Right atrium auricular region (tissue), 2 donors: ENCODE measurements around the gene CLRN3. TPM values are rescaled to one million over a fixed set of nuclear protein-coding genes. Genes with fewer than 3 reads are reported as not detected.

ENCODE experiments used
- DNase-seq: peaks from one replicate; pipeline ENCODE4 v3.0.0-alpha.2; 2019; ENCODE audit warnings: low spot score
- H3K27ac ChIP-seq, 2 donors: fragments of 200-600 bp; sonication (generic); 1 replicate in 1 of 2; 2 replicates in 1 of 2; pipeline ENCODE4 v1.5.1; 2016 to 2019
- H3K27me3 ChIP-seq, 2 donors: fragments of 200-600 bp; sonication (generic); one replicate each; pipeline versions ENCODE4 v1.5.1 to v1.6.0; 2017 to 2019
- H3K36me3 ChIP-seq: fragments of 200-600 bp; sonication (generic); one replicate; pipeline ENCODE4 v1.5.1; 2016
- H3K4me1 ChIP-seq, 2 donors: fragments of 200-600 bp; sonication (generic); one replicate each; pipeline versions ENCODE4 v1.5.1 to v1.6.0; 2017 to 2019
- H3K4me3 ChIP-seq, 2 donors: fragments of 200-600 bp; sonication (generic); 1 replicate in 1 of 2; 2 replicates in 1 of 2; pipeline ENCODE4 v1.5.1; 2017 to 2019; ENCODE audit warnings: mild to moderate bottlenecking in 1 of 2, moderate library complexity in 1 of 2
- H3K9me3 ChIP-seq, 2 donors: fragments of 200-600 bp; sonication (generic); one replicate each; pipeline ENCODE4 v1.5.1; 2019
- total RNA-seq, 2 donors: library from RNA; depleted of rRNA; stranded (reverse); fragments of >200 nt; gene quantifications; one replicate each; pipeline ENCODE4 v1.1.0, GENCODE V29; 2016
- TF ChIP-seq, protein P1 (sequence below), 2 donors: fragments of 200-600 bp; sonication (generic); IDR thresholded peaks; one replicate each; pipeline ENCODE4 v1.5.1; 2019; ENCODE audit warnings: antibody characterized with exemption in 2 of 2

Gene CLRN3
- total RNA-seq, 2 donors from 2014 or later = not detected

DNA sequence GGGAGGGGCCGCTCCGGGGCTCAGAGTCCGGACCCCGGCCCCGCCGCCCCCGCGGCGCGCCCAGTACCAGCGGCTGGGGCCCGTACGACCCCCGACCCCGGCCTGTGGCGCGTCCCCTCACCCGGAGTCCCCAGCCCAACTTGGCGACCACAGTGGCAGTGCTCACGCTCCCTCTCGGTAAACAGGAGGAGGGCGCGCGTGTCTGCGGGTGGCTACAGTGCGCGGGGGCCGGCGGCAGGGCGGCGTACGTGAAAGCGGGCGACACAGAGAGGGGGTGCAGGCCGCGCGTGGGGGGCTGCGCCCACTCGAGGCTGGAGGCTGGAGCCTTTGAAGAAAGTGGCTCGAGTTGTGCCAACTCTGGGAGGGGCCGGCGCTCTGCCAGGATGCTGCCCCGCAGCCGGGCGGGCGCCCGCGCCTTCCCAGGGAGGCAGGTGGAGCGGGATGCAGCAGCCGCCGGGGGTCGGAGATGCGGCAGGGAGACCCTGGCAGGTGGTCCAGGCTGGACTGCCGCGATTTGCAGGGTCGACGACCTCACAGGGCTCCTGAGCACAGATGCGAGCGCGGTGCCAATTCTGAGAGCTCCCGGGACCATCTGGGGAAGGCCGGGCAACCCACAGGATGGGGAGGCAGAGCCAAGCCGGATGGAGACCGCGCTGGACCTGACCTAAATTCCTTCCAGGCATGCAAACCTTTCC lies 14.8 kb upstream of the CLRN3 start:
- DNase-seq = no peak
- Histone ChIP-seq H3K36me3 (no peaks in the 10 kb centered on the region), H3K4me1 (peaks cover 0 to 45% of the 10 kb centered on the region in 2 donors), H3K27me3 (no peaks in the 10 kb centered on the region), H3K4me3 (peak overlapping the region; percentile 62 to 85), H3K9me3 (no peaks in the 10 kb centered on the region), H3K27ac (peak overlapping the region; percentile 91 to 92)
- TF ChIP-seq, protein P1, sequence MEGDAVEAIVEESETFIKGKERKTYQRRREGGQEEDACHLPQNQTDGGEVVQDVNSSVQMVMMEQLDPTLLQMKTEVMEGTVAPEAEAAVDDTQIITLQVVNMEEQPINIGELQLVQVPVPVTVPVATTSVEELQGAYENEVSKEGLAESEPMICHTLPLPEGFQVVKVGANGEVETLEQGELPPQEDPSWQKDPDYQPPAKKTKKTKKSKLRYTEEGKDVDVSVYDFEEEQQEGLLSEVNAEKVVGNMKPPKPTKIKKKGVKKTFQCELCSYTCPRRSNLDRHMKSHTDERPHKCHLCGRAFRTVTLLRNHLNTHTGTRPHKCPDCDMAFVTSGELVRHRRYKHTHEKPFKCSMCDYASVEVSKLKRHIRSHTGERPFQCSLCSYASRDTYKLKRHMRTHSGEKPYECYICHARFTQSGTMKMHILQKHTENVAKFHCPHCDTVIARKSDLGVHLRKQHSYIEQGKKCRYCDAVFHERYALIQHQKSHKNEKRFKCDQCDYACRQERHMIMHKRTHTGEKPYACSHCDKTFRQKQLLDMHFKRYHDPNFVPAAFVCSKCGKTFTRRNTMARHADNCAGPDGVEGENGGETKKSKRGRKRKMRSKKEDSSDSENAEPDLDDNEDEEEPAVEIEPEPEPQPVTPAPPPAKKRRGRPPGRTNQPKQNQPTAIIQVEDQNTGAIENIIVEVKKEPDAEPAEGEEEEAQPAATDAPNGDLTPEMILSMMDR (IDR thresholded peaks at IDR 0.05) = no peak

DNA sequence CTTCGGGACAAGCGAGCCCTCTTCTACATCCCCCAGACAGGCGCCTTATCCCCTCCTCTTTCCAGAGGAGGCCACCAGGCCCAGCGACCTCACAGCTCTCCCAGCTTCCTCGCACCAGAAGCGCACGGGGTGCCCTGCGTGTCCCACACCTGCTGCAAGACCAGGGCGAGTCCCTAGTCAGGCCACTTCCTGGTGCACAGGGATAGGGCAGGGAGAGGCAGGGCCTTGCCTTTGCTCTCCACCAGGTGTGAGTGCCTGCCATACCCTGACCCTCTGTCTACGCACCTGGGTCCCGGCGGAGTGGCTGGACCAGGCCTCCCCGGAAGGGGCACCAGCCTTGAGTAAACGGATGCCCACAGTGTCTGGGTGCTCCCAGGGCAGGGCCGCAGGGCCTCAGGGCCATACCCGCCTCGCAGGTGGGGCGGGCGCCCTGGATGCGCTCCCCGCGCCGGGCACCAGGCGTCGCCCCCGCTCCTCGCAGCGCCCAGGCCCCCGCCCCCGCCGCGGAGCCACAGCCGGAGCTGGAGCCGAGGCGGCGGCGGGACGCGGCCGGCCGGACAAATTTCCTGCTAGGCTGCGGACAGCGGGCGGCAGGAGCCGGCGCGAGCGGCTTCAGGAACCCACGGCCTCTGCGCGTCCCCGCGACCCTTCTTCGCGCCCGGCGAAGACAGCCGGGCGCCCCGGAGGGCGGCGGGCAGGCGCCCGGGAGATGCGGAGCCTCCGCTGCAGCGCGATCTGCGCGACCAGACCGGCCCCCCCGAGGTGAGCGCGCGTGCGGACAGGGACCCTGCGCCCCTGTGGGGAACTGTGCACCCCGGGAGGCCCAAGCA lies 14.0 kb upstream of the CLRN3 start, which contains the start of gene PTPRE:
Gene PTPRE (plus strand): TSS at position 556 of the 830 bp plus-strand sequence. CDS start 133,779 bp downstream, outside the sequence.
- Histone ChIP-seq H3K4me1 (peaks cover 0 to 43% of the 10 kb centered on the region in 2 donors), H3K4me3 (peak within 1 kb of the TSS; percentile 62 to 85), H3K36me3 (no peaks in the 10 kb centered on the region), H3K9me3 (no peaks in the 10 kb centered on the region), H3K27ac (peak within 1 kb of the TSS; percentile 91 to 92), H3K27me3 (no peaks in the 10 kb centered on the region)
- DNase-seq = no peak
- TF ChIP-seq, protein P1 (IDR thresholded peaks at IDR 0.05) = peak; percentile 89 to 96

DNA sequence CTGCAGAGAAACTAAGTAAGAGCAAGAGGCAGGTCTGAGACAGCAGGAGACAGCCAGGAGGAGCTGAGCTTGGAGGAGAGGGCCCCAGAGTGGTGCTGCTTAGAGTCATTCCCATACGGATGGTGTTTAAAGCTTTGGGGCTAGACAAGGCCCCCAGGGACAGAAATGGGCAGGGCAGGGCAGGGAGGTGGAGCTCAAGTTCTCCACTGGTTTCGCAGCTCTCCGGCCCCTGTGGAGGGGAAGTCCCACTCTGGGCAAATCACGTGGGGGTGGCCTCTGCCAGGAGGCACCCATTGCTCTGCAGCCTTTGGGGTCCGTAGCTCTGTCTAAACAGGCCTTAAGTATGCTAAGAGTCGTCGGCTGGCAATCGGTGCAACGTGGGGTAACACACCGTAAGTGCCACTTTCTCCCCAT lies 13.1 kb upstream of the CLRN3 start:
- Histone ChIP-seq H3K27me3 (no peaks in the 10 kb centered on the region), H3K4me1 (peaks cover 0 to 38% of the 10 kb centered on the region in 2 donors), H3K36me3 (no peaks in the 10 kb centered on the region), H3K4me3 (no peak overlapping the region), H3K27ac (no peak overlapping the region), H3K9me3 (no peaks in the 10 kb centered on the region)
- TF ChIP-seq, protein P1 (IDR thresholded peaks at IDR 0.05) = no peak
- DNase-seq = no peak

DNA sequence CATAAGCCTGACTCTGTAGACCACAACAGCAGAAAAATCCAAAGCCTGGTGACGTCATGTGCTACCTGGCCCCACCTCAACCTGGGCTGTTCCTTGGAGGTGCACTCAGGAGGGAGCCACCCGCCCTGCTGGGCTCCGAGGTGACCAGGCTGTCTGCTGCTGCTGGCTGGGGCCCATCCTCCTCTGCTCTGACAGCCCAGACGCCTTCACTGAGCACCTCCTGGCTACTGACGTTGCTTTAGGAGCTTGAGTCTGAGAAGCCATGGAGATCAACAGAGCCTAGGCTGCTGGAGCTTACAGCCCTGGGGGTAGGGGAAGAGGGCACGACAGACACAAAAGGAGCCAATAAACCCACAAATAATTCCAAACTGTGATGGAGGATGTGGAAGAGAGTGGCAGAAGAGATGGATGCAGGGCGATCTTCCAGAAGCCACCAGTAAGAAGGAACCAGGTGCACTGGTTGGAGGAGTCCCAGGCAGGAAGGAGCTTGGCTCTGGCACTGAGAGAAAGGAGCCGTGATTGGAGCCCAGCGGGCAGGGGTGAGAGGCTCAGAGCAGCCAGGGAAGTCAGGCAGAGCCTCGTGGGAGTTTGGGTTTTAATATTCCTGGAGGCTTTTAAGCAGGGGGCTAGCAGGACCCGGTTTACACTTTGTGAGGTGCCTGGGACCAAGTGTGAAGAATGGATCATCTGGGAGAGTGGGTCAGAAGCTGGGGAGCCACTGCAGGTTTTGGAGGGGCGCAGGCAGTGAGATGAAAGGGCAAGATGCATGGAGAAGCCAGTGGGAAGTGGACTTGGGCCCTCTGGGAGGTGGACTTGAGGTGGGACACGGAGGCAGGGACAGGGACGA lies 12.5 kb upstream of the CLRN3 start:
- H3K4me3 ChIP-seq = no peak overlapping the region
- no peak for DNase-seq
- no peaks in the 10 kb centered on the region for H3K36me3 ChIP-seq
- TF ChIP-seq, protein P1 (IDR thresholded peaks at IDR 0.05) = no peak
- no peaks in the 10 kb centered on the region for H3K27me3 ChIP-seq
- no peak overlapping the region for H3K27ac ChIP-seq
- H3K4me1 ChIP-seq = peaks cover 0 to 32% of the 10 kb centered on the region in 2 donors
- no peaks in the 10 kb centered on the region for H3K9me3 ChIP-seq

DNA sequence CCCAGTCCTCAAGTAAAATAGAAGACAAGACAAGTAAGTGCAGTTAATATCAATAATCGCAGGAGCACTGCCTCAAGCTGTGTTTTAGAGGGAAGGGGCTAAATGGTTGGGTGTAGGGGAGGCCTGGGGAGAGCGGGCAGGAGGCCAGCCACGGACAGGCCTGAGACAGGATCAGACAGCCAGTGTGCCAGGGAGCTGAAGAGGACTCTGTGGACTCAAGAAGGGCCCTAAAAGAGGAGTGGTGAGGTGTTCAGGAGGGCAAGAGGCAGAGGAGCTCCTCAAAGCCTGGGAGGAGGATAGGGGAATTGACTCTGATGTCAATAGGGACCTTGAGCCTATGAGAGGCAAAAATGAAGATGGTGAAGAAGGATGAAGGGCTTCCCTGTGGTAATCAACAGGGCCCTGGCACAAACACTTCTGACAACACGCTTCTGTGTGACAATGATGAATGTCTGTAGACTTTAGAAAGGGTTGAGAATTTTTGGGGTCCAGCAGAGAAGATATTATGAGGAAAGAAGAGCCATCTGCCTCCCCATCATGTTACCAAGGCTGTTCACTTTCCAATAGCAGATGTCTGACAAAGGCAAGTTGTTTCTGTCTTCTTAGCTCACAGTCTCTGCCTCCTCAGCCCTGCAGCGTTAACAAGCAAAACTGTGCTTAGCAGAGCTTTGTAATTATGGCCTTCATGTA lies 11.7 kb upstream of the CLRN3 start:
- H3K9me3 ChIP-seq = no peaks in the 10 kb centered on the region
- TF ChIP-seq, protein P1 (IDR thresholded peaks at IDR 0.05) = no peak
- H3K27me3 ChIP-seq = no peaks in the 10 kb centered on the region
- peaks cover 0 to 26% of the 10 kb centered on the region in 2 donors for H3K4me1 ChIP-seq
- no peak for DNase-seq
- no peak overlapping the region for H3K4me3 ChIP-seq
- no peak overlapping the region for H3K27ac ChIP-seq
- no peaks in the 10 kb centered on the region for H3K36me3 ChIP-seq
